Trophoblast cell (in vitro differentiated cells and primary cell): ENCODE measurements around the gene EYS.

ENCODE experiments used
- DNase-seq, 2 donors: peaks; one replicate each; pipeline ENCODE4 v3.0.0-alpha.2; 2016
- H2AFZ ChIP-seq: 2 replicates; pipeline ENCODE4 v1.6.1; 2013; ENCODE audit warnings: low read length, moderate library complexity, mild to moderate bottlenecking; ENCODE audit not compliant: insufficient read depth, poor library complexity
- H2AK5ac ChIP-seq: 2 replicates; pipeline ENCODE4 v1.6.1; 2013; ENCODE audit warnings: mild to moderate bottlenecking, low read length
- H2BK120ac ChIP-seq: 2 replicates; pipeline ENCODE4 v1.6.1; 2013; ENCODE audit warnings: low read length, mild to moderate bottlenecking, moderate library complexity; ENCODE audit not compliant: insufficient read depth, poor library complexity
- H2BK12ac ChIP-seq: 2 replicates; pipeline ENCODE4 v1.6.1; 2013; ENCODE audit warnings: mild to moderate bottlenecking, low read length, moderate library complexity
- H2BK5ac ChIP-seq: 2 replicates; pipeline ENCODE4 v1.6.1; 2013; ENCODE audit warnings: low read length, low read depth, moderate library complexity, mild to moderate bottlenecking; ENCODE audit not compliant: poor library complexity
- H3K14ac ChIP-seq: 2 replicates; pipeline ENCODE4 v1.6.1; 2013; ENCODE audit warnings: mild to moderate bottlenecking, low read length
- H3K18ac ChIP-seq: 2 replicates; pipeline ENCODE4 v1.6.1; 2013; ENCODE audit warnings: mild to moderate bottlenecking, low read length
- H3K23ac ChIP-seq: 2 replicates; pipeline ENCODE4 v1.6.1; 2013; ENCODE audit warnings: low read length
- H3K27ac ChIP-seq: 2 replicates; pipeline ENCODE4 v1.5.1; 2013; ENCODE audit warnings: low read depth, mild to moderate bottlenecking, inconsistent platforms, low read length, moderate library complexity
- H3K27me3 ChIP-seq: 2 replicates; pipeline ENCODE4 v1.6.1; 2013; ENCODE audit warnings: inconsistent platforms, mild to moderate bottlenecking, low read length, moderate library complexity; ENCODE audit not compliant: insufficient read depth
- H3K36me3 ChIP-seq, 2 experiments: 1 replicate in 1 of 2; 2 replicates in 1 of 2; pipeline ENCODE4 v1.6.1; 2013; ENCODE audit warnings: low read length in 2 of 2, mild to moderate bottlenecking in 2 of 2, moderate library complexity in 1 of 2; ENCODE audit not compliant: insufficient read depth in 2 of 2, control insufficient read depth in 1 of 2
- H3K4ac ChIP-seq: 2 replicates; pipeline ENCODE4 v1.6.1; 2013; ENCODE audit warnings: low read depth, mild to moderate bottlenecking, low read length, moderate library complexity
- H3K4me1 ChIP-seq, 2 experiments: 1 replicate in 1 of 2; 2 replicates in 1 of 2; pipeline ENCODE4 v1.6.1; 2013; ENCODE audit warnings: low read length in 2 of 2, mild to moderate bottlenecking in 2 of 2, moderate library complexity in 1 of 2; ENCODE audit not compliant: insufficient read depth in 2 of 2, control insufficient read depth in 1 of 2
- H3K4me2 ChIP-seq: 2 replicates; pipeline ENCODE4 v1.6.1; 2013; ENCODE audit warnings: inconsistent platforms, mild to moderate bottlenecking, low read length, moderate library complexity
- H3K4me3 ChIP-seq: 2 replicates; pipeline ENCODE4 v1.5.1; 2013; ENCODE audit warnings: mild to moderate bottlenecking, low read depth, low read length, inconsistent platforms
- H3K79me1 ChIP-seq: one replicate; pipeline ENCODE4 v1.6.1; 2013; ENCODE audit warnings: low read length
- H3K79me2 ChIP-seq: 2 replicates; pipeline ENCODE4 v1.6.1; 2013; ENCODE audit warnings: low read length, mild to moderate bottlenecking; ENCODE audit not compliant: control insufficient read depth, insufficient read depth, poor library complexity
- H3K9ac ChIP-seq: 2 replicates; pipeline ENCODE4 v1.6.1; 2013; ENCODE audit warnings: mild to moderate bottlenecking, low read length
- H3K9me3 ChIP-seq: 2 replicates; pipeline ENCODE4 v1.6.1; 2013; ENCODE audit warnings: low read depth, mild to moderate bottlenecking, control low read depth, inconsistent platforms, low read length; ENCODE audit not compliant: insufficient read depth
- H4K12ac ChIP-seq: 2 replicates; pipeline ENCODE4 v1.6.1; 2013; ENCODE audit warnings: low read depth, mild to moderate bottlenecking, low read length, moderate library complexity
- H4K8ac ChIP-seq: 2 replicates; pipeline ENCODE4 v1.6.1; 2013; ENCODE audit warnings: low read depth, mild to moderate bottlenecking, low read length, moderate library complexity
- H4K91ac ChIP-seq: one replicate; pipeline ENCODE4 v1.6.1; 2013; ENCODE audit warnings: low read depth, mild to moderate bottlenecking, low read length, moderate library complexity
- WGBS: extraction: QIAGEN DNeasy Blood & Tissue Kit; methylation state at CpG from one replicate; pipeline ENCODE4 v1.1.7; 2013; ENCODE audit warnings: missing lambda C conversion rate; ENCODE audit not compliant: insufficient read length, insufficient coverage; ENCODE audit errors: extremely low coverage; 5-methylcytosine and 5-hydroxymethylcytosine counted together

The EYS gene

GRCh38 chr6:64294034-64294433 is 1413.0 kb downstream of the EYS start:
- no peak overlapping the region for H3K27ac ChIP-seq
- H4K8ac ChIP-seq: no peak overlapping the region
- no peak overlapping the region for H4K91ac ChIP-seq
- no peak overlapping the region for H4K12ac ChIP-seq
- H3K4me3 ChIP-seq: no peak overlapping the region
- H3K23ac ChIP-seq: no peak overlapping the region
- no peak overlapping the region for H2BK5ac ChIP-seq
- no peaks in the 10 kb centered on the region for H3K9me3 ChIP-seq
- H3K79me1 ChIP-seq: no peaks in the 10 kb centered on the region
- H3K14ac ChIP-seq: no peak overlapping the region
- no peak overlapping the region for H2BK12ac ChIP-seq
- no peaks in the 10 kb centered on the region for H3K4me1 ChIP-seq
- no peaks in the 10 kb centered on the region for H3K27me3 ChIP-seq
- H3K18ac ChIP-seq: no peak overlapping the region
- no peak overlapping the region for H3K4ac ChIP-seq
- no peak overlapping the region for H2AK5ac ChIP-seq
- H3K36me3 ChIP-seq: no peaks in the 10 kb centered on the region
- no peak overlapping the region for H2BK120ac ChIP-seq
- no peak overlapping the region for H2AFZ ChIP-seq
- no peak overlapping the region for H3K9ac ChIP-seq
- DNase-seq: no peak
- H3K4me2 ChIP-seq: no peak overlapping the region
- H3K79me2 ChIP-seq: no peaks in the 10 kb centered on the region

- Histone ChIP-seq H3K4me3 (no peak overlapping the region), H3K23ac (no peak overlapping the region), H2BK12ac (no peak overlapping the region), H3K4ac (no peak overlapping the region), H4K12ac (no peak overlapping the region), H3K36me3 (no peaks in the 10 kb centered on the region), H3K14ac (no peak overlapping the region), H3K9ac (no peak overlapping the region), H4K8ac (no peak overlapping the region), H3K4me1 (no peaks in the 10 kb centered on the region), H3K79me1 (no peaks in the 10 kb centered on the region), H2BK120ac (no peak overlapping the region), H3K27ac (no peak overlapping the region), H2BK5ac (no peak overlapping the region), H3K4me2 (no peak overlapping the region), H2AFZ (no peak overlapping the region), H3K27me3 (no peaks in the 10 kb centered on the region), H4K91ac (no peak overlapping the region), H3K79me2 (no peaks in the 10 kb centered on the region), H3K9me3 (no peaks in the 10 kb centered on the region), H3K18ac (no peak overlapping the region), H2AK5ac (no peak overlapping the region)
- DNase-seq: no peak
Measured at GRCh38 chr6:64293298-64293697, 1413.7 kb downstream of the EYS start.

- no peak overlapping the region for H2BK5ac ChIP-seq
- no peak for DNase-seq
- H2BK12ac ChIP-seq: no peak overlapping the region
- H4K12ac ChIP-seq: no peak overlapping the region
- no peak overlapping the region for H2AK5ac ChIP-seq
- H3K27ac ChIP-seq: no peak overlapping the region
- no peak overlapping the region for H2AFZ ChIP-seq
- H2BK120ac ChIP-seq: no peak overlapping the region
- H3K4me1 ChIP-seq: no peaks in the 10 kb centered on the region
- H3K36me3 ChIP-seq: no peaks in the 10 kb centered on the region
- H3K14ac ChIP-seq: no peak overlapping the region
- no peak overlapping the region for H3K4me3 ChIP-seq
- WGBS: no CpG with 5 or more reads among the region's 3 CpGs
- H3K27me3 ChIP-seq: no peaks in the 10 kb centered on the region
- no peak overlapping the region for H3K9ac ChIP-seq
- H4K91ac ChIP-seq: no peak overlapping the region
- H4K8ac ChIP-seq: no peak overlapping the region
- H3K4me2 ChIP-seq: no peak overlapping the region
- no peaks in the 10 kb centered on the region for H3K79me2 ChIP-seq
- no peaks in the 10 kb centered on the region for H3K79me1 ChIP-seq
- H3K4ac ChIP-seq: no peak overlapping the region
- no peak overlapping the region for H3K23ac ChIP-seq
- H3K18ac ChIP-seq: no peak overlapping the region
- no peaks in the 10 kb centered on the region for H3K9me3 ChIP-seq
Measured at GRCh38 chr6:64290867-64291266, 1416.2 kb downstream of the EYS start.

- H3K14ac ChIP-seq: no peak overlapping the region
- no peak overlapping the region for H2BK120ac ChIP-seq
- no peaks in the 10 kb centered on the region for H3K36me3 ChIP-seq
- H2AFZ ChIP-seq: no peak overlapping the region
- no peak overlapping the region for H4K12ac ChIP-seq
- no peak overlapping the region for H3K9ac ChIP-seq
- no peak overlapping the region for H3K23ac ChIP-seq
- no peak overlapping the region for H3K4me3 ChIP-seq
- no peak overlapping the region for H4K8ac ChIP-seq
- H3K4ac ChIP-seq: no peak overlapping the region
- no peaks in the 10 kb centered on the region for H3K4me1 ChIP-seq
- H3K27ac ChIP-seq: no peak overlapping the region
- no peaks in the 10 kb centered on the region for H3K9me3 ChIP-seq
- no CpG with 5 or more reads among the region's 1 CpG for WGBS
- no peak overlapping the region for H3K18ac ChIP-seq
- H3K79me2 ChIP-seq: no peaks in the 10 kb centered on the region
- no peak overlapping the region for H3K4me2 ChIP-seq
- no peaks in the 10 kb centered on the region for H3K27me3 ChIP-seq
- H3K79me1 ChIP-seq: no peaks in the 10 kb centered on the region
- no peak overlapping the region for H2BK12ac ChIP-seq
- no peak overlapping the region for H2AK5ac ChIP-seq
- H4K91ac ChIP-seq: no peak overlapping the region
- no peak overlapping the region for H2BK5ac ChIP-seq
- DNase-seq: no peak
Measured at GRCh38 chr6:64289931-64290330, 1417.1 kb downstream of the EYS start.

- Histone ChIP-seq H3K27me3 (no peaks in the 10 kb centered on the region), H4K12ac (no peak overlapping the region), H3K4ac (no peak overlapping the region), H3K14ac (no peak overlapping the region), H3K36me3 (no peaks in the 10 kb centered on the region), H3K23ac (no peak overlapping the region), H3K27ac (no peak overlapping the region), H4K91ac (no peak overlapping the region), H3K79me1 (no peaks in the 10 kb centered on the region), H3K4me1 (no peaks in the 10 kb centered on the region), H3K18ac (no peak overlapping the region), H2BK12ac (no peak overlapping the region), H2BK5ac (no peak overlapping the region), H2BK120ac (no peak overlapping the region), H2AFZ (no peak overlapping the region), H3K4me2 (no peak overlapping the region), H4K8ac (no peak overlapping the region), H3K4me3 (no peak overlapping the region), H3K9ac (no peak overlapping the region), H3K9me3 (no peaks in the 10 kb centered on the region), H2AK5ac (no peak overlapping the region), H3K79me2 (no peaks in the 10 kb centered on the region)
- DNase-seq: no peak
- WGBS: no CpG with 5 or more reads among the region's 3 CpGs
Measured at GRCh38 chr6:64288351-64288750, 1418.7 kb downstream of the EYS start.
